ENCODE data around the gene SP5.

DNA sequence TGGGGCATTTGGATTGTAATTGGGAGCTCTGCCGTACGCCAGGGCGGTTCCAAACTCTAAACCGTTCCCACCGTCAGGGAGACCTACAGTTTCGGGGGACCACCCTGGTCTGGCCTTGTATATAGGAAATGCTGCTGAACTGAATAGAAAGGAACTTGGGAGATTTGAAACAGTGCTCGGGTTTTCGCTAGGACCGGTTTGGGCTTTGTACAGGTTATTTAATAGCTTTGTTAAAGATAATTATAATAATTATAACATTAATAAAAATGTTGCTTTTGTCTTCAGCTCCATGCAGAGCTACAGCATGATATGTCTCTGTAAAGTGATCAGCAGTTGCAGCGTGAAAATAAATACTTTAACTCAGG is 2.4 kb downstream of the SP5 start:
- TF ChIP-seq, protein P1, sequence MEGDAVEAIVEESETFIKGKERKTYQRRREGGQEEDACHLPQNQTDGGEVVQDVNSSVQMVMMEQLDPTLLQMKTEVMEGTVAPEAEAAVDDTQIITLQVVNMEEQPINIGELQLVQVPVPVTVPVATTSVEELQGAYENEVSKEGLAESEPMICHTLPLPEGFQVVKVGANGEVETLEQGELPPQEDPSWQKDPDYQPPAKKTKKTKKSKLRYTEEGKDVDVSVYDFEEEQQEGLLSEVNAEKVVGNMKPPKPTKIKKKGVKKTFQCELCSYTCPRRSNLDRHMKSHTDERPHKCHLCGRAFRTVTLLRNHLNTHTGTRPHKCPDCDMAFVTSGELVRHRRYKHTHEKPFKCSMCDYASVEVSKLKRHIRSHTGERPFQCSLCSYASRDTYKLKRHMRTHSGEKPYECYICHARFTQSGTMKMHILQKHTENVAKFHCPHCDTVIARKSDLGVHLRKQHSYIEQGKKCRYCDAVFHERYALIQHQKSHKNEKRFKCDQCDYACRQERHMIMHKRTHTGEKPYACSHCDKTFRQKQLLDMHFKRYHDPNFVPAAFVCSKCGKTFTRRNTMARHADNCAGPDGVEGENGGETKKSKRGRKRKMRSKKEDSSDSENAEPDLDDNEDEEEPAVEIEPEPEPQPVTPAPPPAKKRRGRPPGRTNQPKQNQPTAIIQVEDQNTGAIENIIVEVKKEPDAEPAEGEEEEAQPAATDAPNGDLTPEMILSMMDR (IDR thresholded peaks at IDR 0.05), result no peak
- no peak for TF ChIP-seq POLR2A (IDR thresholded peaks at IDR 0.05)
- no peak for TF ChIP-seq POLR2AphosphoS5 (IDR thresholded peaks at IDR 0.05)

All from breast epithelium (tissue), 3 donors.